ENCODE measurements around the gene LTC4S. TPM values are rescaled to one million over a fixed set of nuclear protein-coding genes. Genes with fewer than 3 reads are reported as not detected.

The LTC4S gene
- total and polyA plus RNA-seq, 9 of the 15 experiments (the other 6 are each of a cell fraction or from before 2014, with no cell fraction given), result 0.17 to 0.77 (median 0.75) TPM; not detected in 6

DNA sequence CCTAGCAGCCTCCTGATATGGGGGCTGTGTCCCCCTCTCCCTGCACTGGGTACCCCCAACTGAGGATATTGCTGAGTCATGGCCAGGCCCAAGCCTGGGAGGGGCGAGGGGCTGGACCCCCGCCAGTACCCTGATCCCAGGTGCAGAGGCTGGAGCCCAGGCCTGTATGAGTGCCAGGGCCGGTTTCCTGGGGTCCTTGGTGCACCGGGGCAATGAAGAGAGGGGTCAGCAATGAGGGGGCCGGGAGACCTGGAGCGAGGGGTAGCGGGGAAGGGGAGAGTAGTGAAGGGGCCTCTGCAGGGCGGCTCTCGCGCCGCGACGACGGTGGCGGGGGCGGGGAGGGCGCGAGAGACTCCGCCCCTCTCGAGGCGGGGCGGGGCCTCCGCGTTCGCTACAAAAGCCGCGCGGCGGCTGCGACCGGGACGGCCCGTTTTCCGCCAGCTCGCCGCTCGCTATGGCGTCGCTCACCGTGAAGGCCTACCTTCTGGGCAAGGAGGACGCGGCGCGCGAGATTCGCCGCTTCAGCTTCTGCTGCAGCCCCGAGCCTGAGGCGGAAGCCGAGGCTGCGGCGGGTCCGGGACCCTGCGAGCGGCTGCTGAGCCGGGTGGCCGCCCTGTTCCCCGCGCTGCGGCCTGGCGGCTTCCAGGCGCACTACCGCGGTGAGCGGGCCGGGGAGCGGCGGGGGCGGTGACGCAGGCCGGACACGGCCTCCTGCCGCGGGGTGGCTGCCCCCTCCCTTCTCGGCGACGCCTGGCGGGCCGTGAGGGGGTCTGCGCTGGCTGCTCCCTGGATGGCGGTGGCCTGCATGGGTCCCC, 26.9 kb downstream of the LTC4S start, which contains the start of gene SQSTM1 (continued):
- no peak for TF ChIP-seq RBM25 (IDR thresholded peaks at IDR 0.05; ENCODE audit: low read depth, low read length, severe bottlenecking)
- TF ChIP-seq, protein P1, sequence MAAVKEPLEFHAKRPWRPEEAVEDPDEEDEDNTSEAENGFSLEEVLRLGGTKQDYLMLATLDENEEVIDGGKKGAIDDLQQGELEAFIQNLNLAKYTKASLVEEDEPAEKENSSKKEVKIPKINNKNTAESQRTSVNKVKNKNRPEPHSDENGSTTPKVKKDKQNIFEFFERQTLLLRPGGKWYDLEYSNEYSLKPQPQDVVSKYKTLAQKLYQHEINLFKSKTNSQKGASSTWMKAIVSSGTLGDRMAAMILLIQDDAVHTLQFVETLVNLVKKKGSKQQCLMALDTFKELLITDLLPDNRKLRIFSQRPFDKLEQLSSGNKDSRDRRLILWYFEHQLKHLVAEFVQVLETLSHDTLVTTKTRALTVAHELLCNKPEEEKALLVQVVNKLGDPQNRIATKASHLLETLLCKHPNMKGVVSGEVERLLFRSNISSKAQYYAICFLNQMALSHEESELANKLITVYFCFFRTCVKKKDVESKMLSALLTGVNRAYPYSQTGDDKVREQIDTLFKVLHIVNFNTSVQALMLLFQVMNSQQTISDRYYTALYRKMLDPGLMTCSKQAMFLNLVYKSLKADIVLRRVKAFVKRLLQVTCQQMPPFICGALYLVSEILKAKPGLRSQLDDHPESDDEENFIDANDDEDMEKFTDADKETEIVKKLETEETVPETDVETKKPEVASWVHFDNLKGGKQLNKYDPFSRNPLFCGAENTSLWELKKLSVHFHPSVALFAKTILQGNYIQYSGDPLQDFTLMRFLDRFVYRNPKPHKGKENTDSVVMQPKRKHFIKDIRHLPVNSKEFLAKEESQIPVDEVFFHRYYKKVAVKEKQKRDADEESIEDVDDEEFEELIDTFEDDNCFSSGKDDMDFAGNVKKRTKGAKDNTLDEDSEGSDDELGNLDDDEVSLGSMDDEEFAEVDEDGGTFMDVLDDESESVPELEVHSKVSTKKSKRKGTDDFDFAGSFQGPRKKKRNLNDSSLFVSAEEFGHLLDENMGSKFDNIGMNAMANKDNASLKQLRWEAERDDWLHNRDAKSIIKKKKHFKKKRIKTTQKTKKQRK (IDR thresholded peaks at IDR 0.05; ENCODE audit: borderline replicate concordance, low read depth, low read length), result no peak
- no peak for TF ChIP-seq SRSF1 (IDR thresholded peaks at IDR 0.05; ENCODE audit: low read depth, low read length)
- TF ChIP-seq CCNT2 (IDR thresholded peaks at IDR 0.05; ENCODE audit: borderline replicate concordance, extremely low read depth, insufficient read length, low read depth, low read length), result peak; percentile 79
- no peak for TF ChIP-seq HIVEP1 (CRISPR knock-in tag; IDR thresholded peaks at IDR 0.05)
- TF ChIP-seq ZNF232 (CRISPR knock-in tag; IDR thresholded peaks at IDR 0.05), result no peak
- TF ChIP-seq, protein P2, sequence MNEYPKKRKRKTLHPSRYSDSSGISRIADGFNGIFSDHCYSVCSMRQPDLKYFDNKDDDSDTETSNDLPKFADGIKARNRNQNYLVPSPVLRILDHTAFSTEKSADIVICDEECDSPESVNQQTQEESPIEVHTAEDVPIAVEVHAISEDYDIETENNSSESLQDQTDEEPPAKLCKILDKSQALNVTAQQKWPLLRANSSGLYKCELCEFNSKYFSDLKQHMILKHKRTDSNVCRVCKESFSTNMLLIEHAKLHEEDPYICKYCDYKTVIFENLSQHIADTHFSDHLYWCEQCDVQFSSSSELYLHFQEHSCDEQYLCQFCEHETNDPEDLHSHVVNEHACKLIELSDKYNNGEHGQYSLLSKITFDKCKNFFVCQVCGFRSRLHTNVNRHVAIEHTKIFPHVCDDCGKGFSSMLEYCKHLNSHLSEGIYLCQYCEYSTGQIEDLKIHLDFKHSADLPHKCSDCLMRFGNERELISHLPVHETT (CRISPR knock-in tag; conservative IDR thresholded peaks at IDR 0.05 in 1 of 2, IDR thresholded peaks at IDR 0.05 in 1 of 2), result peak in 1 of 2 experiments; percentile 78; a peak in 2 of 4 replicates
- TF ChIP-seq, protein P3, sequence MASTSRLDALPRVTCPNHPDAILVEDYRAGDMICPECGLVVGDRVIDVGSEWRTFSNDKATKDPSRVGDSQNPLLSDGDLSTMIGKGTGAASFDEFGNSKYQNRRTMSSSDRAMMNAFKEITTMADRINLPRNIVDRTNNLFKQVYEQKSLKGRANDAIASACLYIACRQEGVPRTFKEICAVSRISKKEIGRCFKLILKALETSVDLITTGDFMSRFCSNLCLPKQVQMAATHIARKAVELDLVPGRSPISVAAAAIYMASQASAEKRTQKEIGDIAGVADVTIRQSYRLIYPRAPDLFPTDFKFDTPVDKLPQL (IDR thresholded peaks at IDR 0.05; ENCODE audit: extremely low read depth, insufficient read length), result no peak
- TF ChIP-seq, protein P4, sequence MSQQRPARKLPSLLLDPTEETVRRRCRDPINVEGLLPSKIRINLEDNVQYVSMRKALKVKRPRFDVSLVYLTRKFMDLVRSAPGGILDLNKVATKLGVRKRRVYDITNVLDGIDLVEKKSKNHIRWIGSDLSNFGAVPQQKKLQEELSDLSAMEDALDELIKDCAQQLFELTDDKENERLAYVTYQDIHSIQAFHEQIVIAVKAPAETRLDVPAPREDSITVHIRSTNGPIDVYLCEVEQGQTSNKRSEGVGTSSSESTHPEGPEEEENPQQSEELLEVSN (IDR thresholded peaks at IDR 0.05; ENCODE audit: borderline replicate concordance in 1 of 2, extremely low read depth in 1 of 2, insufficient read depth in 1 of 2, insufficient read length in 1 of 2, low read depth in 1 of 2, low read length in 1 of 2, poor library complexity in 1 of 2, severe bottlenecking in 1 of 2), result peak in 1 of 2 experiments; percentile 52
- TF ChIP-seq HDAC8 (tag; IDR thresholded peaks at IDR 0.05), result no peak
- TF ChIP-seq PTRF (tag; IDR thresholded peaks at IDR 0.05), result no peak
- TF ChIP-seq POLR3G (IDR thresholded peaks at IDR 0.05; ENCODE audit: extremely low read depth, insufficient read length, insufficient replicate concordance), result no peak
- TF ChIP-seq, protein P5, sequence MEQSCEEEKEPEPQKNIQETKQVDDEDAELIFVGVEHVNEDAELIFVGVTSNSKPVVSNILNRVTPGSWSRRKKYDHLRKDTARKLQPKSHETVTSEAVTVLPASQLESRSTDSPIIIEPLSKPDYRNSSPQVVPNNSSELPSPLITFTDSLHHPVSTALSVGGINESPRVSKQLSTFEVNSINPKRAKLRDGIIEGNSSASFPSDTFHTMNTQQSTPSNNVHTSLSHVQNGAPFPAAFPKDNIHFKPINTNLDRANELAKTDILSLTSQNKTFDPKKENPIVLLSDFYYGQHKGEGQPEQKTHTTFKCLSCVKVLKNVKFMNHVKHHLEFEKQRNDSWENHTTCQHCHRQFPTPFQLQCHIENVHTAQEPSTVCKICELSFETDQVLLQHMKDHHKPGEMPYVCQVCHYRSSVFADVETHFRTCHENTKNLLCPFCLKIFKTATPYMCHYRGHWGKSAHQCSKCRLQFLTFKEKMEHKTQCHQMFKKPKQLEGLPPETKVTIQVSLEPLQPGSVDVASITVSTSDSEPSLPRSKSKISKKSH (CRISPR knock-in tag; IDR thresholded peaks at IDR 0.05), result no peak
- TF ChIP-seq, protein P6, sequence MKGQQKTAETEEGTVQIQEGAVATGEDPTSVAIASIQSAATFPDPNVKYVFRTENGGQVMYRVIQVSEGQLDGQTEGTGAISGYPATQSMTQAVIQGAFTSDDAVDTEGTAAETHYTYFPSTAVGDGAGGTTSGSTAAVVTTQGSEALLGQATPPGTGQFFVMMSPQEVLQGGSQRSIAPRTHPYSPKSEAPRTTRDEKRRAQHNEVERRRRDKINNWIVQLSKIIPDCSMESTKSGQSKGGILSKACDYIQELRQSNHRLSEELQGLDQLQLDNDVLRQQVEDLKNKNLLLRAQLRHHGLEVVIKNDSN (CRISPR knock-in tag; IDR thresholded peaks at IDR 0.05), result no peak
- TF ChIP-seq LCOR (CRISPR knock-in tag; IDR thresholded peaks at IDR 0.05), result no peak
- no peak for TF ChIP-seq KLF16 (IDR thresholded peaks at IDR 0.05)

Data from K562 (cell line).